NCI-H446 treated with DMSO at 0.1 percent for 48 hours (cell line): ENCODE data around the gene BTD.

Source experiments
- DNase-seq: peaks from one replicate; lab custom pipeline; 2025; lab: John Stamatoyannopoulos, UW

BTD gene, protein sequence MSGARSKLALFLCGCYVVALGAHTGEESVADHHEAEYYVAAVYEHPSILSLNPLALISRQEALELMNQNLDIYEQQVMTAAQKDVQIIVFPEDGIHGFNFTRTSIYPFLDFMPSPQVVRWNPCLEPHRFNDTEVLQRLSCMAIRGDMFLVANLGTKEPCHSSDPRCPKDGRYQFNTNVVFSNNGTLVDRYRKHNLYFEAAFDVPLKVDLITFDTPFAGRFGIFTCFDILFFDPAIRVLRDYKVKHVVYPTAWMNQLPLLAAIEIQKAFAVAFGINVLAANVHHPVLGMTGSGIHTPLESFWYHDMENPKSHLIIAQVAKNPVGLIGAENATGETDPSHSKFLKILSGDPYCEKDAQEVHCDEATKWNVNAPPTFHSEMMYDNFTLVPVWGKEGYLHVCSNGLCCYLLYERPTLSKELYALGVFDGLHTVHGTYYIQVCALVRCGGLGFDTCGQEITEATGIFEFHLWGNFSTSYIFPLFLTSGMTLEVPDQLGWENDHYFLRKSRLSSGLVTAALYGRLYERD

DNA sequence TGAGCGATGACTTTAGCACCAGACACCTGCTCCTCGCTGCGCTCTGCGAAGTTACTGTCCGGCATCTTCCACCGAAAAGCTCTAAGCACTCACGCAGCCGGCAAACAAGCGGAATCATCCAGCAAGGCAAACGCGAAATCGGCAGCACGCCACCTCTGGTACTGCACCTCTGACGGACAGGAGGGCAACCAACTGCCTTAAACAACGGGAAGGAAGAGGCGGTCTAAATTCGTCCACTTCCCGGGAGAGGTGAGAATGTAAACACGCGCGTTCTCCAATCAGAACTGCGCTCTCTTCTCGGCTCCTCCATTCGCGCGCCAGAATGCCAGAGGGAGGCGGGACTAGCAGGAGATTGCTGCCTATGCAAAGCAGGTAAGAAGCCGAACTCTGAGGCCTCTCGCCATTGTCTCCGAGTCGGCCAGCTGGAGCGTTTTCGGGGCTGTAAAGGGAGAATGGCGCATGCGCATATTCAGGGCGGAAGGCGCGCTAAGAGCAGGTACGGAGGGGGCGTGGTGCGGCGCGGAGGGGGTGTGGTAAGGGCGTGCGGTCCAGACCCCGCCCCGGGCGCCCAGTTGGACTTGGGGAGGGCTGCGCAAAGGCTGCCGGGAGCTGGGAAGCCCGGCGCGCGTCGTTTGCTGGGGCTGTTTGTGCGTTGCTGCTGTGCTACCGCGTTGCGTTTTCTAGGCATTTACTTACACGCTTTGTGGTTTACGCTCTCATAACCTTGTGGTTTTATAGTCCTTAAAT is at the start of gene BTD, which contains the start of gene HACL1:
BTD (plus strand) TSS at position 347 of the 747 bp plus-strand sequence. CDS start 33,695 bp downstream, outside the sequence.
HACL1 (minus strand) TSS at position 171 of the 747 bp plus-strand sequence; CDS start at position 65, 106 bp downstream.
- DNase-seq: no peak

DNA sequence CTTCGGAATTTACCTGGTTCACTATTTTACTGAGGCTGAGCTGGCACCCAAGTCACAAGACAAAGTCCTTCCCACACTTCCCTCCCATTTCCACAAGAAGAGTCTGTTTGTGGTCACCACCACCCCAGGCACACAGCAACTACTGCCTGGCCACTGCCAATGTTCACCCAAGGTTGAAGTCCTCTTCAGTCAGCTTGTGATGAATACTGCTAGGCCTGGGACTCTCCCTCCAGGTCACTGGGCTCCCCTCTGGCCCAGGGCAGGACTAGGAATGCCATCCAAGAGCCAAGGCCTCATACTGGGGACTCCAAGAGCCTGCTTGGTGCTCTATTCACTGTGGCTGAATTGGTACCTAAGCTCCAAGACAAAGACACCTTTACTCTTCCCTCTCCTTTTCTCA is 49.6 kb upstream of the BTD start:
- no peak for DNase-seq

DNA sequence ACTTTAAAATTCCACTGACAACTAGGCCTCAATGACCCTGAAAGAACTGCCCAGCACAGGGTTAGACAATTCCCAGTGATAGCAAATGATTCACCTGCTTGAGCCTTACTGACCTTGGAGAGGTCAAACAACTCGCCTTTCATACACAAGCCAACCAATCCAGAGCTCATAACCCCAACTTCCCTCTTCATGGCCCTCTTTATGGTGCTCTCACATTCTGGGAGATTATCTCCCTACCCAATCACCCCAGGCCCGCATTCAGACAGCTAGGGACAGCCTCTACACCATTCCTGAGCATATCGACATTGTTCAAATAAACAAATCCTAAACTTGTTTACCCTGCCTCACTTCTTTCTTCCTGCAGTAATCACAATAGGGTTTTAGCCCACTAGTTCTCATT is 47.8 kb upstream of the BTD start:
- no peak for DNase-seq

DNA sequence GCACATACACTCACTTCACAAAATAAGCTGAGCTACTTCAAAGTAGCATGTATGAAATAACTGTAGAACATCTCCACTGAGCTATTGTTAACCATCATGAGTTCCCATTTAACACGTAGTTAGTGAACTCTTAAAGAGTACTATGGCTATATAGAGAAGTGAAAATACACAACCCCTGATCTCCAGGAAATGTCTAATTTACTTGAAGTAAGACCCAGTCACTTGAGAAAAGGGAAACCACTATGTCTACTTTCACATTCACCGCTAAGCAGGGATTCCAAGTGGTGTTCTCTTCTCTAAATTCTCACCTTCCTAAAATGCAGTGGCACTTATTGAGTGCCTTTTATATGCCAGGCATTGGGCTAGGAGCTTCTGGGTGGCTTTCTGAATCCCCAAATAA is 45.0 kb upstream of the BTD start:
- no peak for DNase-seq

DNA sequence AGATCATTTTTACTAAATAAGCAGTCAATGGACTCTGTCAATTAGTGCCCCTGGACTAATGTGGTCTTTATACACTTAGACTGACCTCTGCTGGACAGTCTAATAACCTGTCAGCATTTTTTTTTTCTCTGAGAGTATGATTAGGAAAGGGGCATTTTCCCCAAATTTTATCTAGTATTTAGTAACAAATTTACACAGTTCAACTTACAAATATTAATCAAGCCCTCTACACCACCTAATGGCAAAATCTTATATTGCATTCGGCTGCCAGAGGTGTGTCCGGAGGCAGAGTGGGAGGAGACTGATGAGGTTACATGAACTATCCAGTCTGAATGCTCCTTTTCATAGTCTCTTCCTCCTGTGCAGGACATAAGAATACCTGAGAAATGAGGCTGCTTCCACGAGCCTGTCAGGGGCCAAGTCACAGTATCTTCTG is 44.0 kb upstream of the BTD start:
- no peak for DNase-seq

GRCh38 chr3:15558581-15558980 is 43.0 kb upstream of the BTD start:
- no peak for DNase-seq

DNA sequence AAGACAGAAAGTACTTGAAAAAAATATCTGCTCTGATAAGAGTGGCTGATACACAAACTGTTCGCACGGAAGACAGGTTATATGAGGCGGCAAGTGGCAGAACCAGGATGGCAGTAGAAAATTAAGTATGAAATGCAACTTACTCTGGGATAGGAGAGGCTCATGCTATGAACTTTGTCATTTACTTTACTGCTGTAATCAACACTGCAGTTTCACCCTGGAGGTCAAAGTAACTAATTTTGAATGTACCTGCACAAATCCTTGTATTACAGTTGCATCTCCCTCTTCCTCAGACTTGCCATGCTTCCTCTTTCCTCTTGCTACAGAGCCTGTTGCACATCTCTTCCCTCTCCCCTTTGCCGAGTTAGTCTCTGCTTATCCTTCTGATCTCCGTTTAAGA is 39.0 kb upstream of the BTD start:
- no peak for DNase-seq

DNA sequence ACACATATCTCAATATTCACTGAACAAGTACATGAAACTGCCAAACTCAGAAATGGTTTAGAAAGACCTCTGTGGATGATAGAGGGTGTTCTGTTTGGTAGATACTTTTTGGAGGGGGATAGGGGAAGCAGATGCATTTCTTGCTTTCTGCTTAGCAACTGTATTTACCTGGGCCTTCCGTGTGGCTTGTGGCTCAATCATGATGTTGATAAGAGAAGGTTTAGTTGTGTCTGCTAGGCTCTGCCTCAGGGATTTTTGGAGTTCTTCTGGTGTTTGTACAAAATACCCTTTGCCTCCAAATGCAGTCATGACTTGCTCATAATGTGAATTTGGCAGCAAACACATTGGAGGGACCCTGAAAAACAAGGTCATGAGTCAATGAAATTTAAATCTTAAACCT is 38.4 kb upstream of the BTD start:
- no peak for DNase-seq

DNA sequence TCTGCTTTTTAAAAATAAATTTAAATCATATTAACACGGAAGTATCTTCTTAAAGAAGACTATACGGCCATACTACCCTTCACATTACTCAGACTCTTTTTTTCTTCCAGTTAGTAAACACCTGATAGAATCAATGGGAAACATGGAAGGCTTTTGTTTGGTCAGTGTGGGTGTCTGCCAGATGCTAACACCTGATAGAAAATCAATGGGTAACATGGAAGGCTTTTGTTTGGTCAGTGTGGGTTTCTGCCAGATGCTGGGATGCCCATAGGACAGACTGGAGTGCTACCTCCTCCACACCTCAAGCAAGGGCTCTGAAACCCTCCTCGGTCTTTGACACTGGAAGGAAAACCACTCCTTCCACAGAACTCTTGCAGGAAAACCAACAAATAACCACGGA is 29.4 kb upstream of the BTD start:
- no peak for DNase-seq

- no peak for DNase-seq
Observed at GRCh38 chr3:15575446-15575845, 26.1 kb upstream of the BTD start.

DNA sequence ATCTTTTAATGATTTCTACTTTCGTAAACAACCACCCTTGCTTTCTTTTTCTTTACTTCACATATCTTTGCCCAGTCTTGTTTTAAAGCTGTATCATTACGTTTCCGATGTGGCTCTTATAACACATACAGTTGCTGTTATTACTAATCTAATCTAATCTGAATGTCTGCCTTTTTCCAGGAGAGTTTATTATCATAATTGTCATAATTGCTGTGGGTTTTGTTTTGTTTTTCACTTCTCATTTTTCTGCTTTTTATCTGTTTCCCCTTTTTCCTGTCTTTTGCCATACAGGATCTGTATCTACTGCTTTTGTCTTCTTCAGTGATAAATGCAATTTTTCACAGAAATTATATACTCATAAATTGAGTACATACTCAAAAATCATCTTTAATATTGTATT is 25.1 kb upstream of the BTD start:
- no peak for DNase-seq

GRCh38 chr3:15578289-15578867 is 23.2 kb upstream of the BTD start:
- no peak for DNase-seq

DNA sequence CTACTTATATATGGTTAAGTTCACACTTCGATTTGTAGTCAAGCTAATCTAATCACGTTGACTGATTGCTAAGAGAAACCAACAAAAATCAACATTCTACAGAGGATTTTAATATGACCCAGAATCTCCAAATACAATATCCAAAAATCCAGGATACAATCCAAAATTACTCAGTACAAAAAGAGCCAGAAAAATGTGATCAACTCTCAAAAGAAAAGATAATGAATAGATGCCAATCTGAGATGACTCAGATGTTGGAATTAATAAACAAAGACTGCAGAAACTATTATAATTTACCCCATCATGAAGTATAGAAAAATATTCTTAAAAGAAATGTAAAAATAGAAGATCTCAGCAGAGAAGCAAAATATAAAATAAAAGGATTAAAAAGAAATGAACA is 22.5 kb upstream of the BTD start:
- DNase-seq: no peak

DNA sequence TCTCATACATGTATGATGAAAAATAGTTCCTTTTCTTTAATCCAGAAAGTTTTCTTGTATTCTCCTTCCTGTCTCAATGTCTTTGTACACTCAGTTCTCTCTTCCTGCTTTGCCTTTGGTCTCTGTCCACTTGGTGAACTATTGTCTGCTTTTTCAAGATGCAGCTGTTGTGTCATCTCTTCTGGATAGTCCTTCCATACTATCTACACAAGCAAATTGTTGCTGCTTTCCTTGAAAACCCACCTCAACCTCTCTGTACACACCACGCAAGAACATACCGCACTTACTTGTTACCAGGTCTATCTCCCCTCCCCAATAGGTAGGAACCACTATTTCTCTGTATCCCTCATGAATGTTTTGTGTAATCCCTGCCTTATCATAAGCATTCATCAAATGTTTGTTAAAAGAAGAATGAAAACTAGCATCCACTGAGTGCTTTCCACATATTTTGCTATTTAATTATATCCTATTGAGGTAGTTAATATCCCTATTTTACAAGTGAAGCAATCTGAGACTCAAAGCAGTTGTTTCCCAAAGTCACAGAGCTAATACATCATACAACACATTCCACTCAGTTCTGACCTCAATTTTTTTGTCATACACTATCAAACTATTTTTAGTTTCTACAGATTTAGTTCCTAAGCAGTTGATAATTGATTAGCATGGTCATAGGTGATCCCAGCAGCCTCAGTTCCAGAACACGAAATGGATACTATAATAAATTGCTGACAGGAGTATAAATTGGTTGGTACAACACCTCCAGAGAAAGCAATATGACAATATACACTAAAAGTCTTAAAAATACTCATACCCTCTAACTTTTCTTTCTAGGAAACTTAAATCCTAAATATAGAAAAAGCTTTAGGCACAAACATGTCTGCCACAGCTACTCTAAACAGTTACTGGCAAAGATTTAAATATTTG is 19.8 kb upstream of the BTD start:
- no peak for DNase-seq

DNA sequence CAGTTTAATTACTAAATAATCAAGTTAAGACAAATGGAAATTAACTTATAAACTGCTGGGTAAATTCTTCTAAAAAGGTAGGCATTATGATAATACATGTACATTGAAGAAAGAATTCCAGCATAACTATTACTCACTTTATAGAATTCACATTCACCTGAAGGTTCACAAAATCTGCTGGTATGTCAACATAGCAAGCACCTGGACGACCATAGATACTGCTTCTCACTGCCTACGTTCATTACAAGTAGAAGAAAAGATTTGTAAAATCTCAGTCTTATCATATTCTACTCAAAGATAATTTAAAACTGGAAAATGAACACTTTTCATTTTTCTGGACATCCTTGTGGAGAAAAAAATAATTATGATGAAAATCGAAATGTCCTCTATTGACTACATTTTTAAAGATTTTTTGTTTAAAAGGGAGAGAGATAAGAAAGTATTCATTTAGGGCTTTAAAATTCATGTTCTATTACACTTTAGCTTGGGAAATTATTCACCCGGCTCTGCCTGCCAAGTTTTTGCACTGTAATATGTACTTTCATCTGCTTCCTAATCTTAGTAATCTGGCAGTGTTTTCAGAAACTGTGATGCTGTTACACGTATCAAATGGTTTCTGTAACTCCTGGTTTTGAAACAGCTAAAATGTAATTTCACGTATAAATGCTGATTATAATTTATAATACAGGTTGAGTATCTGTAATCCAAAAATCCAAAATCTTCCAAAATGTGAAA is 16.3 kb upstream of the BTD start:
- no peak for DNase-seq

GRCh38 chr3:15591242-15591641 is 10.3 kb upstream of the BTD start:
- DNase-seq: no peak

DNA sequence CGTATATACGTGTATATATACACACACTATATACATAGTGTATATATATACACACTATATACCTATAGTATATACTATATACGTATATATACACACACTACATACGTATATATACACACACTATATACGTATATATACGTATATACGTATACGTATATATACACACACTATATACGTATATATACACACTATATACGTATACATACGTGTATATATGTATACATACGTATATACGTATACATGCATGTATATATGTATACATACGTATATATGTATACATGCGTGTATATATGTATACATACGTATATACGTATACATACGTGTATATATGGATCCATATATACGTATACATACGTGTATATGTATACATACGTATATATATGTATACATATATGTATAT is 9.6 kb upstream of the BTD start:
- DNase-seq: no peak

GRCh38 chr3:15592968-15593367 is 8.6 kb upstream of the BTD start:
- no peak for DNase-seq

GRCh38 chr3:15595955-15596354 is 5.6 kb upstream of the BTD start:
- no peak for DNase-seq

- no peak for DNase-seq
Observed at GRCh38 chr3:15601046-15601398, 523 bp upstream of the BTD start.

GRCh38 chr3:15602146-15602536 is 596 bp downstream of the BTD start:
- no peak for DNase-seq
